Natural killer cell (primary cell): ENCODE measurements around the gene CCNJL. TPM values are rescaled to one million over a fixed set of nuclear protein-coding genes. Genes with fewer than 3 reads are reported as not detected.

Experiments
- ATAC-seq, 3 donors: fragments of 150-1000 bp in 2 of 3; fragments of 200-7000 bp in 1 of 3; cut with Tn5 transposase; 1 replicate in 1 of 3; 2 replicates in 2 of 3; pipeline ENCODE4 v1.10.0; 2021; ENCODE audit warnings: mild to moderate bottlenecking in 2 of 3, moderate library complexity in 2 of 3
- DNase-seq, 2 donors: peaks; one replicate each; pipeline versions ENCODE4 v3.0.0 to v3.0.0-alpha.2; 2013 to 2021; ENCODE audit warnings: mixed read lengths in 1 of 2
- H3K27ac ChIP-seq: one replicate; pipeline ENCODE4 v1.5.1; 2013; ENCODE audit warnings: mild to moderate bottlenecking, low read length
- H3K27me3 ChIP-seq: one replicate; pipeline ENCODE4 v1.6.1; 2013; ENCODE audit warnings: low read length; ENCODE audit not compliant: control insufficient read depth, insufficient read depth
- H3K36me3 ChIP-seq: one replicate; pipeline ENCODE4 v1.6.1; 2013; ENCODE audit warnings: low read length; ENCODE audit not compliant: control insufficient read depth, insufficient read depth
- H3K4me1 ChIP-seq: one replicate; pipeline ENCODE4 v1.6.1; 2013; ENCODE audit warnings: low read length; ENCODE audit not compliant: control insufficient read depth, insufficient read depth
- H3K4me3 ChIP-seq: one replicate; pipeline ENCODE4 v1.5.1; 2013; ENCODE audit warnings: low read length
- H3K9me3 ChIP-seq: one replicate; pipeline ENCODE4 v1.6.1; 2013; ENCODE audit warnings: low read length; ENCODE audit not compliant: control insufficient read depth, insufficient read depth
- H3K27ac Mint-ChIP-seq, 2 donors: one replicate each; pipeline ENCODE4 v1.8.0; 2022; ENCODE audit warnings: mild to moderate bottlenecking in 2 of 2, mixed read lengths in 2 of 2, moderate library complexity in 1 of 2
- H3K27me3 Mint-ChIP-seq, 2 donors: one replicate each; pipeline ENCODE4 v1.8.0; 2022; ENCODE audit warnings: low read depth in 2 of 2, mixed read lengths in 2 of 2
- H3K36me3 Mint-ChIP-seq: one replicate; pipeline ENCODE4 v1.8.0; 2022; ENCODE audit warnings: mixed read lengths
- H3K4me1 Mint-ChIP-seq, 2 donors: one replicate each; pipeline ENCODE4 v1.8.0; 2022; ENCODE audit warnings: mixed read lengths in 2 of 2
- H3K4me3 Mint-ChIP-seq: one replicate; pipeline ENCODE4 v1.8.0; 2022; ENCODE audit warnings: mild to moderate bottlenecking, moderate library complexity, mixed read lengths
- H3K9me3 Mint-ChIP-seq, 2 donors: one replicate each; pipeline ENCODE4 v1.8.0; 2022; ENCODE audit warnings: mixed read lengths in 2 of 2
- CTCF ChIP-seq: fragments of 200-600 bp; IDR thresholded peaks from one replicate; pipeline ENCODE4 v1.8.0; 2022; ENCODE audit warnings: antibody characterized with exemption
- WGBS: methylation state at CpG from one replicate; pipeline ENCODE4 v1.1.7; 2013; ENCODE audit warnings: missing lambda C conversion rate; ENCODE audit not compliant: insufficient coverage; 5-methylcytosine and 5-hydroxymethylcytosine counted together
- intact Hi-C: fragments of 100-400 bp; cut with micrococcal nuclease; formaldehyde crosslinking; loops from one replicate; pipeline ENCODE4 v1.14.2; 2022
- total RNA-seq, 4 donors: library from RNA; stranded (reverse); fragments of 120-200 nt in 1 of 4; gene quantifications; one replicate each; pipeline versions ENCODE4 v1.2.3 to v1.2.4, GENCODE V29; 2013 to 2022

Gene CCNJL
- total RNA-seq, 3 donors from 2014 or later (not counting 1 experiment from before 2014, with no cell fraction given) = 19.9 to 32.1 (median 20.7) TPM

GRCh38 chr5:160233215-160233614 is 79.1 kb downstream of the CCNJL start:
- Histone ChIP-seq H3K9me3 (no peaks in the 10 kb centered on the region), H3K27ac (no peak overlapping the region), H3K4me3 (no peak overlapping the region), H3K27me3 (no peaks in the 10 kb centered on the region), H3K4me1 (peaks cover 12% of the 10 kb centered on the region), H3K36me3 (no peaks in the 10 kb centered on the region)
- WGBS = 95% methylated on average over 5 of the region's 5 CpGs
- intact Hi-C loops = no loop called here
- Mint-ChIP-seq H3K36me3 (no peaks in the 10 kb centered on the region), H3K9me3 (no peaks in the 10 kb centered on the region), H3K27me3 (peaks cover 0 to 5% of the 10 kb centered on the region in 2 donors), H3K27ac (no peak overlapping the region), H3K4me3 (no peak overlapping the region), H3K4me1 (peaks cover 0 to 6% of the 10 kb centered on the region in 2 donors)
- DNase-seq (no peak), ATAC-seq (no peak)
- TF ChIP-seq CTCF = no peak

GRCh38 chr5:160231783-160232342 is 80.5 kb downstream of the CCNJL start:
- no peaks in the 10 kb centered on the region for H3K36me3 ChIP-seq
- no peak overlapping the region for H3K27ac Mint-ChIP-seq
- no peak overlapping the region for H3K4me3 ChIP-seq
- H3K9me3 ChIP-seq = no peaks in the 10 kb centered on the region
- H3K4me3 Mint-ChIP-seq = no peak overlapping the region
- DNase-seq (no peak), ATAC-seq (no peak)
- peaks cover 0 to 3% of the 10 kb centered on the region in 2 donors for H3K27me3 Mint-ChIP-seq
- peaks cover 0 to 6% of the 10 kb centered on the region in 2 donors for H3K4me1 Mint-ChIP-seq
- no peaks in the 10 kb centered on the region for H3K36me3 Mint-ChIP-seq
- 86% methylated on average over 10 of the region's 10 CpGs for WGBS
- TF ChIP-seq CTCF = no peak
- intact Hi-C loops = no loop called here
- H3K4me1 ChIP-seq = peaks cover 12% of the 10 kb centered on the region
- no peak overlapping the region for H3K27ac ChIP-seq
- no peaks in the 10 kb centered on the region for H3K27me3 ChIP-seq
- no peaks in the 10 kb centered on the region for H3K9me3 Mint-ChIP-seq

GRCh38 chr5:160230686-160231527 is 81.5 kb downstream of the CCNJL start:
- TF ChIP-seq CTCF = no peak
- Histone ChIP-seq H3K9me3 (no peaks in the 10 kb centered on the region), H3K4me3 (no peak overlapping the region), H3K4me1 (peaks cover 12% of the 10 kb centered on the region), H3K27me3 (no peaks in the 10 kb centered on the region), H3K27ac (no peak overlapping the region), H3K36me3 (no peaks in the 10 kb centered on the region)
- no peaks in the 10 kb centered on the region for H3K9me3 Mint-ChIP-seq
- no peak overlapping the region for H3K27ac Mint-ChIP-seq
- H3K4me3 Mint-ChIP-seq = no peak overlapping the region
- intact Hi-C loops = no loop called here
- 85% methylated on average over 9 of the region's 9 CpGs for WGBS
- peaks cover 0 to 3% of the 10 kb centered on the region in 2 donors for H3K27me3 Mint-ChIP-seq
- H3K36me3 Mint-ChIP-seq = no peaks in the 10 kb centered on the region
- DNase-seq (no peak), ATAC-seq (peak in 1 of 3 donors; percentile 59)
- H3K4me1 Mint-ChIP-seq = peaks cover 0 to 6% of the 10 kb centered on the region in 2 donors
